HepG2 (cell line): ENCODE measurements around the gene MAVS. TPM values are rescaled to one million over a fixed set of nuclear protein-coding genes. Genes with fewer than 3 reads are reported as not detected.
A peak's percentile ranks its signal among the peaks of the same experiment; 100 is the strongest.

Experiments
- BCL3 ChIP-seq: sonication (generic); formaldehyde crosslinking; IDR thresholded peaks from 2 replicates; pipeline ENCODE4 v1.5.1; 2020; ENCODE audit warnings: mild to moderate bottlenecking, missing genetic modification reagents, moderate library complexity
- BCLAF1 ChIP-seq: fragments of 450-650 bp; IDR thresholded peaks from 2 replicates; pipeline ENCODE4 v1.6.1; 2017; ENCODE audit warnings: mild to moderate bottlenecking
- CEBPG ChIP-seq: IDR thresholded peaks from 2 replicates; pipeline ENCODE4 v1.6.1; 2016
- IKZF5 ChIP-seq: IDR thresholded peaks from 2 replicates; pipeline ENCODE4 v1.6.1; 2018; ENCODE audit warnings: missing genetic modification reagents, mild to moderate bottlenecking, missing compliant biosample characterization
- NCOA2 ChIP-seq: sonication (generic); formaldehyde crosslinking; IDR thresholded peaks from 2 replicates; pipeline ENCODE4 v1.8.0; 2022; ENCODE audit warnings: inconsistent platforms
- NFIC ChIP-seq: IDR thresholded peaks from 2 replicates; pipeline ENCODE4 v1.6.1; 2012; ENCODE audit warnings: mild to moderate bottlenecking, low read length, inconsistent platforms
- NR0B2 ChIP-seq: sonication (generic); formaldehyde crosslinking; IDR thresholded peaks from 2 replicates; pipeline ENCODE4 v1.4.0; 2020; ENCODE audit warnings: mild to moderate bottlenecking, missing genetic modification reagents
- POLR2G ChIP-seq: fragments of 200-400 bp; formaldehyde crosslinking; IDR thresholded peaks from 2 replicates; pipeline ENCODE4 v1.6.1; 2018; ENCODE audit warnings: mild to moderate bottlenecking, low read depth, low read length, moderate library complexity
- PRDM15 ChIP-seq: sonication (generic); formaldehyde crosslinking; IDR thresholded peaks from 2 replicates; pipeline ENCODE4 v1.4.0; 2020; ENCODE audit warnings: missing genetic modification reagents
- RNF2 ChIP-seq: fragments of 450-650 bp; conservative IDR thresholded peaks from 2 replicates; pipeline ENCODE4 v1.6.1; 2016; ENCODE audit warnings: low read depth
- ZBTB43 ChIP-seq: sonication (generic); formaldehyde crosslinking; conservative IDR thresholded peaks from 2 replicates; pipeline ENCODE4 v1.4.0; 2020; ENCODE audit warnings: missing genetic modification reagents
- ZBTB7B ChIP-seq: sonication (generic); formaldehyde crosslinking; IDR thresholded peaks from 2 replicates; pipeline ENCODE4 v1.4.0; 2020; ENCODE audit warnings: missing genetic modification reagents
- ZBTB8A ChIP-seq: sonication (generic); formaldehyde crosslinking; IDR thresholded peaks from 2 replicates; pipeline ENCODE4 v1.4.0; 2020; ENCODE audit warnings: mild to moderate bottlenecking, low read depth, missing genetic modification reagents, borderline replicate concordance
- ZNF20 ChIP-seq: sonication (generic); formaldehyde crosslinking; IDR thresholded peaks from 2 replicates; pipeline ENCODE4 v1.4.0; 2020; ENCODE audit warnings: mild to moderate bottlenecking, moderate library complexity, missing genetic modification reagents
- ZNF225 ChIP-seq: sonication (generic); formaldehyde crosslinking; IDR thresholded peaks from 2 replicates; pipeline ENCODE4 v1.4.0; 2020; ENCODE audit warnings: mild to moderate bottlenecking, missing genetic modification reagents
- ZNF256 ChIP-seq: sonication (generic); formaldehyde crosslinking; conservative IDR thresholded peaks from 2 replicates; pipeline ENCODE4 v1.4.0; 2020; ENCODE audit warnings: missing genetic modification reagents
- ZNF282 ChIP-seq: fragments of 450-650 bp; IDR thresholded peaks from 2 replicates; pipeline ENCODE4 v1.6.1; 2018; ENCODE audit not compliant: partially characterized antibody
- ZNF510 ChIP-seq: sonication (generic); formaldehyde crosslinking; IDR thresholded peaks from 2 replicates; pipeline ENCODE4 v1.4.0; 2020; ENCODE audit warnings: low read depth, mild to moderate bottlenecking, missing genetic modification reagents
- ZNF563 ChIP-seq: sonication (generic); formaldehyde crosslinking; IDR thresholded peaks from 2 replicates; pipeline ENCODE4 v1.8.0; 2022; ENCODE audit warnings: mild to moderate bottlenecking, moderate library complexity, missing genetic modification reagents
- polyA plus RNA-seq, 8 experiments: library from polyadenylated mRNA; depleted of rRNA in 3 of 8; stranded (reverse) in 7 of 8; unstranded in 1 of 8; fragments of >200 nt; fragmentation: Illumina TruSeq in 4 of 8; extraction: Trizol in 4 of 8; gene quantifications; 2 replicates each; pipeline versions ENCODE4 v1.2.1 to v1.2.3, GENCODE V29; 2011 to 2016; ENCODE audit warnings: low read depth in 4 of 8, missing spikeins in 1 of 8, mixed read lengths in 1 of 8; ENCODE audit not compliant: insufficient read depth in 1 of 8
- total RNA-seq, 5 experiments: library from RNA; depleted of rRNA; stranded (reverse); fragments of >200 nt; fragmentation: Illumina TruSeq; extraction: Trizol; gene quantifications; 2 replicates each; pipeline ENCODE4 v1.2.3, GENCODE V29; 2016; ENCODE audit warnings: low read depth in 1 of 5

MAVS gene
- total and polyA plus RNA-seq, 2 of the 13 experiments (the other 11 are each of a cell fraction or from before 2014, with no cell fraction given) = 27.3 to 36.6 TPM

GRCh38 chr20:3846740-3847428, at the start of gene MAVS (continued):
- TF ChIP-seq PRDM15 (CRISPR knock-in tag) (no peak), CEBPG (CRISPR knock-in tag) (peak; percentile 3; the same call in 1 of the 2 replicates), ZBTB8A (CRISPR knock-in tag) (peak; percentile 64; the same call in 1 of the 2 replicates), NR0B2 (CRISPR knock-in tag) (no peak; the same call in 1 of the 2 replicates), ZNF282 (no peak), ZNF20 (0 out of 2 replicates have a peak, but pooled peaks have one; percentile 75), NCOA2 (CRISPR knock-in tag) (no peak; the same call in 1 of the 2 replicates), NFIC (peak; percentile 42; the same call in 1 of the 2 replicates), ZBTB7B (CRISPR knock-in tag) (peak; percentile 93), ZNF563 (CRISPR knock-in tag) (peak; percentile 75), IKZF5 (CRISPR knock-in tag) (peak; percentile 92), RNF2 (peak; percentile 75), BCL3 (CRISPR knock-in tag) (peak; percentile 65; the same call in 1 of the 2 replicates), POLR2G (peak; percentile 100), ZNF225 (CRISPR knock-in tag) (peak; percentile 90), ZBTB43 (peak; percentile 14), BCLAF1 (no peak), ZNF510 (CRISPR knock-in tag) (peak; percentile 92; the same call in 1 of the 2 replicates), ZNF256 (peak; percentile 74)
